Measurements from ENCODE around the gene CEP164.

The CEP164 gene

GRCh38 chr11:117333917-117334316, 6.3 kb downstream of the CEP164 start:
- Histone ChIP-seq H3K27me3 (ENCODE audit: insufficient read depth, low read depth, severe bottlenecking) (no peaks in the 10 kb centered on the region), H3K36me3 (peaks cover 18% of the 10 kb centered on the region), H3K9me3 (ENCODE audit: severe bottlenecking) (no peaks in the 10 kb centered on the region), H3K4me3 (ENCODE audit: low read depth, low read length) (no peak overlapping the region), H3K27ac (peak overlapping the region; percentile 90)
- TF ChIP-seq CTCF (IDR thresholded peaks at IDR 0.05; ENCODE audit: low read depth, low read length): no peak
- no peak for DNase-seq

GRCh38 chr11:117334896-117335295, 7.2 kb downstream of the CEP164 start:
- H3K9me3 ChIP-seq (ENCODE audit: severe bottlenecking): no peaks in the 10 kb centered on the region
- H3K27me3 ChIP-seq (ENCODE audit: insufficient read depth, low read depth, severe bottlenecking): no peaks in the 10 kb centered on the region
- H3K4me3 ChIP-seq (ENCODE audit: low read depth, low read length): no peak overlapping the region
- DNase-seq: peak; percentile 93
- H3K27ac ChIP-seq: peak overlapping the region; percentile 90
- no peak for TF ChIP-seq CTCF (IDR thresholded peaks at IDR 0.05; ENCODE audit: low read depth, low read length)
- peaks cover 25% of the 10 kb centered on the region for H3K36me3 ChIP-seq

- no peaks in the 10 kb centered on the region for H3K9me3 ChIP-seq (ENCODE audit: severe bottlenecking)
- no peak for TF ChIP-seq CTCF (IDR thresholded peaks at IDR 0.05; ENCODE audit: low read depth, low read length)
- H3K27me3 ChIP-seq (ENCODE audit: insufficient read depth, low read depth, severe bottlenecking): no peaks in the 10 kb centered on the region
- peak overlapping the region; percentile 90 for H3K27ac ChIP-seq
- DNase-seq: no peak
- peaks cover 26% of the 10 kb centered on the region for H3K36me3 ChIP-seq
- H3K4me3 ChIP-seq (ENCODE audit: low read depth, low read length): no peak overlapping the region
Measured at GRCh38 chr11:117335399-117335798, 7.7 kb downstream of the CEP164 start.

GRCh38 chr11:117337076-117337475, 9.4 kb downstream of the CEP164 start:
- Histone ChIP-seq H3K36me3 (peaks cover 38% of the 10 kb centered on the region), H3K27me3 (ENCODE audit: insufficient read depth, low read depth, severe bottlenecking) (no peaks in the 10 kb centered on the region), H3K9me3 (ENCODE audit: severe bottlenecking) (no peaks in the 10 kb centered on the region), H3K27ac (peak overlapping the region; percentile 90), H3K4me3 (ENCODE audit: low read depth, low read length) (no peak overlapping the region; the same call in 1 of the 2 replicates)
- TF ChIP-seq CTCF (IDR thresholded peaks at IDR 0.05; ENCODE audit: low read depth, low read length): no peak
- DNase-seq: peak; percentile 91

- Histone ChIP-seq H3K36me3 (peaks cover 66% of the 10 kb centered on the region), H3K9me3 (ENCODE audit: severe bottlenecking) (no peaks in the 10 kb centered on the region), H3K27ac (no peak overlapping the region), H3K4me3 (ENCODE audit: low read depth, low read length) (no peak overlapping the region), H3K27me3 (ENCODE audit: insufficient read depth, low read depth, severe bottlenecking) (no peaks in the 10 kb centered on the region)
- no peak for DNase-seq
- no peak for TF ChIP-seq CTCF (IDR thresholded peaks at IDR 0.05; ENCODE audit: low read depth, low read length)
Measured at GRCh38 chr11:117345039-117345438, 17.4 kb downstream of the CEP164 start.

GRCh38 chr11:117354550-117354949, 26.9 kb downstream of the CEP164 start:
- TF ChIP-seq CTCF (IDR thresholded peaks at IDR 0.05; ENCODE audit: low read depth, low read length): no peak
- Histone ChIP-seq H3K27ac (no peak overlapping the region), H3K27me3 (ENCODE audit: insufficient read depth, low read depth, severe bottlenecking) (no peaks in the 10 kb centered on the region), H3K9me3 (ENCODE audit: severe bottlenecking) (no peaks in the 10 kb centered on the region), H3K36me3 (peaks cover 47% of the 10 kb centered on the region), H3K4me3 (ENCODE audit: low read depth, low read length) (no peak overlapping the region)
- no peak for DNase-seq
